GM18499 (cell line): Measurements from ENCODE around the gene SLU7.
"Not testable (repeated sequence)": the region's sequence is repeated elsewhere in the genome, so short reads cannot be mapped to it uniquely, and the experiment has no call there.

Experiments
- ATAC-seq: cut with Tn5 transposase; IDR thresholded peaks from one replicate; pipeline ENCODE4 v1.9.1; 2021; ENCODE audit warnings: moderate number of reproducible peaks; ENCODE audit not compliant: insufficient read depth, unreplicated experiment

SLU7 gene

GRCh38 chr5:160451281-160451680 is 32.4 kb upstream of the SLU7 start:
- ATAC-seq: no peak

GRCh38 chr5:160450164-160450932 is 31.5 kb upstream of the SLU7 start:
- ATAC-seq: peak; percentile 51

- no peak for ATAC-seq
Measured at GRCh38 chr5:160449458-160449857, 30.6 kb upstream of the SLU7 start.

- ATAC-seq: no peak
Measured at GRCh38 chr5:160448886-160449285, 30.0 kb upstream of the SLU7 start.

GRCh38 chr5:160445751-160446150 is 26.9 kb upstream of the SLU7 start:
- no peak for ATAC-seq

GRCh38 chr5:160445132-160445531 is 26.3 kb upstream of the SLU7 start:
- no peak for ATAC-seq

GRCh38 chr5:160444407-160444806 is 25.5 kb upstream of the SLU7 start:
- ATAC-seq: no peak

- ATAC-seq: no peak
Measured at GRCh38 chr5:160442824-160443431, 24.0 kb upstream of the SLU7 start.

- ATAC-seq: peak; percentile 19
Measured at GRCh38 chr5:160441311-160441781, 22.5 kb upstream of the SLU7 start.

- peak; percentile 34 for ATAC-seq
Measured at GRCh38 chr5:160439205-160439600, 20.3 kb upstream of the SLU7 start.

GRCh38 chr5:160438316-160439204 is 19.7 kb upstream of the SLU7 start:
- peak; percentile 13 for ATAC-seq

- no peak for ATAC-seq
Measured at GRCh38 chr5:160437271-160437670, 18.4 kb upstream of the SLU7 start.

GRCh38 chr5:160436661-160437060 is 17.8 kb upstream of the SLU7 start:
- ATAC-seq: not testable (repeated sequence)

GRCh38 chr5:160436017-160436416 is 17.1 kb upstream of the SLU7 start:
- ATAC-seq: no peak

- ATAC-seq: no peak
Measured at GRCh38 chr5:160435532-160435931, 16.7 kb upstream of the SLU7 start.

GRCh38 chr5:160434022-160434531 is 15.2 kb upstream of the SLU7 start:
- peak; percentile 80 for ATAC-seq

GRCh38 chr5:160432787-160433186 is 13.9 kb upstream of the SLU7 start:
- no peak for ATAC-seq

- ATAC-seq: no peak
Measured at GRCh38 chr5:160432196-160432595, 13.3 kb upstream of the SLU7 start.

GRCh38 chr5:160427607-160428006 is 8.7 kb upstream of the SLU7 start:
- ATAC-seq: no peak

GRCh38 chr5:160423099-160423498 is 4.2 kb upstream of the SLU7 start:
- ATAC-seq: no peak
